Endodermal cell (in vitro differentiated cells): ENCODE measurements around the gene TNFSF15. TPM values are rescaled to one million over a fixed set of nuclear protein-coding genes. Genes with fewer than 3 reads are reported as not detected.

ENCODE experiments used
- DNase-seq: peaks from one replicate; pipeline ENCODE4 v3.0.0-alpha.2; 2017
- H3K27ac ChIP-seq: 2 replicates; pipeline ENCODE4 v1.5.1; 2013; ENCODE audit warnings: mild to moderate bottlenecking, low read depth, low read length, moderate library complexity
- H3K27me3 ChIP-seq: 2 replicates; pipeline ENCODE4 v1.6.1; 2013; ENCODE audit warnings: mild to moderate bottlenecking, low read length, moderate library complexity; ENCODE audit not compliant: insufficient read depth, control insufficient read depth, poor library complexity, severe bottlenecking
- H3K36me3 ChIP-seq: 2 replicates; pipeline ENCODE4 v1.7.0; 2013; ENCODE audit warnings: mild to moderate bottlenecking, low read length, moderate library complexity; ENCODE audit not compliant: control insufficient read depth, insufficient read depth
- H3K4me1 ChIP-seq: one replicate; pipeline ENCODE4 v1.7.0; 2013; ENCODE audit warnings: low read length; ENCODE audit not compliant: control insufficient read depth, insufficient read depth
- H3K4me3 ChIP-seq: 2 replicates; pipeline ENCODE4 v1.5.1; 2013; ENCODE audit warnings: mild to moderate bottlenecking, low read length, moderate library complexity
- H3K9ac ChIP-seq: 2 replicates; pipeline ENCODE4 v1.6.1; 2013; ENCODE audit warnings: mild to moderate bottlenecking, low read length, moderate library complexity; ENCODE audit not compliant: poor library complexity, severe bottlenecking; ENCODE audit errors: extremely low read depth
- H3K9me3 ChIP-seq: 2 replicates; pipeline ENCODE4 v1.6.1; 2013; ENCODE audit warnings: mild to moderate bottlenecking, low read length, moderate library complexity; ENCODE audit not compliant: control insufficient read depth
- H3K27ac Mint-ChIP-seq: 2 replicates; pipeline ENCODE4 v1.8.0; 2020; ENCODE audit warnings: mixed read lengths
- H3K27me3 Mint-ChIP-seq: 2 replicates; pipeline ENCODE4 v1.8.0; 2021; ENCODE audit warnings: mild to moderate bottlenecking, mixed read lengths; ENCODE audit not compliant: insufficient read depth
- H3K36me3 Mint-ChIP-seq: 2 replicates; pipeline ENCODE4 v1.8.0; 2020; ENCODE audit warnings: low read depth, mixed read lengths
- H3K4me1 Mint-ChIP-seq: 2 replicates; pipeline ENCODE4 v1.8.0; 2020; ENCODE audit warnings: mixed read lengths
- H3K4me3 Mint-ChIP-seq: 2 replicates; pipeline ENCODE4 v1.8.0; 2020; ENCODE audit warnings: mild to moderate bottlenecking, moderate library complexity, mixed read lengths
- H3K9me3 Mint-ChIP-seq: 2 replicates; pipeline ENCODE4 v1.8.0; 2020; ENCODE audit warnings: mild to moderate bottlenecking, mixed read lengths
- WGBS, 2 experiments: methylation state at CpG; one replicate each; pipeline versions ENCODE4 v1.1.5 to v1.1.7; 2013; ENCODE audit warnings: missing lambda C conversion rate in 2 of 2, mixed read lengths in 1 of 2; ENCODE audit not compliant: insufficient coverage in 1 of 2, insufficient read length in 1 of 2; 5-methylcytosine and 5-hydroxymethylcytosine counted together
- total RNA-seq, 2 donors: library from RNA; stranded (reverse); fragmentation: NEBNext Ultra II Directional in 1 of 2; extraction: Animal tissue kit (Norgen Biotek cat#: 25700) in 1 of 2; gene quantifications; 2 replicates in 1 of 2; 3 replicates in 1 of 2; pipeline ENCODE4 v1.2.1, GENCODE V29; 2021
- TF ChIP-seq, protein P1 (sequence below): fragments of 200-600 bp; sonication (generic); conservative IDR thresholded peaks from 2 replicates; pipeline ENCODE4 v1.5.0; 2021; ENCODE audit warnings: antibody characterized with exemption, mild to moderate bottlenecking

TNFSF15 gene
- total RNA-seq, 2 donors from 2014 or later, result not detected

DNA sequence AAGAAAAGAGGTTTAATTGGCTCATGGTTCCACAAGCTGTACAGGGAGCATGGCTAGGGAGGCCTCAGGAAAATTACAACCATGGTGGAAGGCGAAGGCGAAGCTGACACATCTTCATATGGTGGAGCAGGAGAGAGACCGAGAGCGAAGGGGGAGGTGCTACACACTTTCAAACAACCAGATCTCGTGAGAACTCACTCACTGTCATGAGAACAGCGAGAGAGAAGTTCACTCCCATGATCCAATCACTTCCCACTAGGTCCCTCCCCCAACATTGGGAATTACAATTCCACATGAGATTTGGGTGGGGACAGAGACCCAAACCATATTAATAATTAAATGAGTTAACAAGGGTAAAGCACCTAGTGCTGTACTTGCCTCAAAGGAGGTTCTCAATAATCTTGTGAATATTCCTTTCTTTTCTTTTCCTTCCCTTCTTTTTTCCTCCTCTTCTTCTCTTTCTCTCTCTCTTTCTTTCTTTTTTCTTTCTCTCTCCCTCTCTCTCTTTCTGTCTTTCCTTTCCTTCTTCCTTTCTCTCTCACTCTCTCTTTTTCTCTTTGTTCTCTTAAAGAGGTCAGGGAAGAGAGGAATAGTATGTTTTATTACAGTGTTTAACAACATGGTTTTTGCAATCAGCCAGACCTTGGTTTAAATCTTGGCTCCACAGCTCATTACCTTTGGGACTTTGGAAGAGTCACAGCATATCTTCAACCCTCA lies 29.0 kb downstream of the TNFSF15 start:
- Histone ChIP-seq H3K27me3 (no peaks in the 10 kb centered on the region), H3K4me3 (no peak overlapping the region)
- no peaks in the 10 kb centered on the region for H3K9me3 Mint-ChIP-seq

DNA sequence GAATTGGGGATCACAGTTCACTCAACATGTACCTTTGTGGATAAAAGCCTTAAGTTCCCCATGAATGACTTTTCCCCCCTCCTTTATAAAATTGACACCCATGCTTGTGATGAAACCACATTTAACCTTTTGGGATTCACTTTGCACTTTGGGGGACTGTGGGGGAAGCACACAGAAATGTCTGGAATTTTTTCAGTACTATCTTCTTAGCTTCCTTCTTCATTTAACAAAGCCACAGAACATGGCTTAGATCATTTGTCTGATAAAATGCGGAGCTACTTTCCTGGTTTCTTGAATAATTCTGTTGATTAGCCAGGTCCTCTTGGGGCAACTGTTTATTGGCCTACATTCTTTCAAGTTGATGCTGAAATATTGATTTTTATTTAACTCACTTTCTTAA lies 29.9 kb downstream of the TNFSF15 start:
- H3K27ac Mint-ChIP-seq, result no peak overlapping the region
- H3K4me1 Mint-ChIP-seq, result no peaks in the 10 kb centered on the region
- Histone ChIP-seq H3K36me3 (no peaks in the 10 kb centered on the region), H3K4me1 (no peaks in the 10 kb centered on the region), H3K9ac (no peak overlapping the region), H3K27ac (no peak overlapping the region), H3K27me3 (no peaks in the 10 kb centered on the region), H3K9me3 (no peaks in the 10 kb centered on the region), H3K4me3 (no peak overlapping the region)
- H3K9me3 Mint-ChIP-seq, result no peaks in the 10 kb centered on the region
- WGBS, 2 experiments, result 90 to 100% methylated on average over 1 of the region's 1 CpG
- peaks cover 51% of the 10 kb centered on the region for H3K27me3 Mint-ChIP-seq
- TF ChIP-seq, protein P1, sequence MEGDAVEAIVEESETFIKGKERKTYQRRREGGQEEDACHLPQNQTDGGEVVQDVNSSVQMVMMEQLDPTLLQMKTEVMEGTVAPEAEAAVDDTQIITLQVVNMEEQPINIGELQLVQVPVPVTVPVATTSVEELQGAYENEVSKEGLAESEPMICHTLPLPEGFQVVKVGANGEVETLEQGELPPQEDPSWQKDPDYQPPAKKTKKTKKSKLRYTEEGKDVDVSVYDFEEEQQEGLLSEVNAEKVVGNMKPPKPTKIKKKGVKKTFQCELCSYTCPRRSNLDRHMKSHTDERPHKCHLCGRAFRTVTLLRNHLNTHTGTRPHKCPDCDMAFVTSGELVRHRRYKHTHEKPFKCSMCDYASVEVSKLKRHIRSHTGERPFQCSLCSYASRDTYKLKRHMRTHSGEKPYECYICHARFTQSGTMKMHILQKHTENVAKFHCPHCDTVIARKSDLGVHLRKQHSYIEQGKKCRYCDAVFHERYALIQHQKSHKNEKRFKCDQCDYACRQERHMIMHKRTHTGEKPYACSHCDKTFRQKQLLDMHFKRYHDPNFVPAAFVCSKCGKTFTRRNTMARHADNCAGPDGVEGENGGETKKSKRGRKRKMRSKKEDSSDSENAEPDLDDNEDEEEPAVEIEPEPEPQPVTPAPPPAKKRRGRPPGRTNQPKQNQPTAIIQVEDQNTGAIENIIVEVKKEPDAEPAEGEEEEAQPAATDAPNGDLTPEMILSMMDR, result no peak
- DNase-seq, result no peak
- no peaks in the 10 kb centered on the region for H3K36me3 Mint-ChIP-seq
- H3K4me3 Mint-ChIP-seq, result no peak overlapping the region

More for the DNA sequence above, 29.0 kb downstream of the TNFSF15 start:
- Mint-ChIP-seq H3K27me3 (peaks cover 57% of the 10 kb centered on the region), H3K27ac (no peak overlapping the region), H3K4me3 (no peak overlapping the region), H3K4me1 (no peaks in the 10 kb centered on the region), H3K36me3 (no peaks in the 10 kb centered on the region)
- Histone ChIP-seq H3K27ac (no peak overlapping the region), H3K9me3 (no peaks in the 10 kb centered on the region), H3K36me3 (no peaks in the 10 kb centered on the region), H3K9ac (no peak overlapping the region), H3K4me1 (no peaks in the 10 kb centered on the region)
- DNase-seq, result no peak
- TF ChIP-seq, protein P1, result no peak
- WGBS, 2 experiments, result 93% methylated on average over 4 to 6 of the region's 6 CpGs

DNA sequence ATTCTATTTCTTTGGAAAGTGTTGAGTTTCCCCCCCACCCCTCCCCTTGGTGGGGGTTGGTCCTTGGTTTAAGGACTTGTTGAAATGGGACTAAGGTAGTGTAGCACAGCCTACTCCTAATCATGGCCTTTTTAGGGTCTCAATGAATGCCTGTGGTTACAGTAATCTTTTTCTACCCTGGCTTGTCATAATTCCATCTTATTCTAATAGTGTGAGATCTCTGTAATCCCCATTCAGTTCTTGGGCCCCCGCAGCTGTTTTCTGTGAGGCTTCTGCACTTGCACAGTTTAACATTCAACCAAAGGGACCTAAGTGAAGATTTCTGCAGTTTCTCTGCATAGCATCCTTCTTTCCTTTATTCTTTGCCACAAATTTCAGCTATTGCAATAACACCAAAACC lies 30.7 kb downstream of the TNFSF15 start:
- Histone ChIP-seq H3K27ac (no peak overlapping the region), H3K9me3 (no peaks in the 10 kb centered on the region), H3K4me3 (no peak overlapping the region), H3K27me3 (no peaks in the 10 kb centered on the region), H3K4me1 (no peaks in the 10 kb centered on the region), H3K36me3 (no peaks in the 10 kb centered on the region), H3K9ac (no peak overlapping the region)
- TF ChIP-seq, protein P1, result no peak
- H3K4me1 Mint-ChIP-seq, result no peaks in the 10 kb centered on the region
- H3K27me3 Mint-ChIP-seq, result peaks cover 52% of the 10 kb centered on the region
- H3K4me3 Mint-ChIP-seq, result no peak overlapping the region
- H3K9me3 Mint-ChIP-seq, result no peaks in the 10 kb centered on the region
- DNase-seq, result no peak
- no peak overlapping the region for H3K27ac Mint-ChIP-seq
- 90 to 100% methylated on average over 1 of the region's 1 CpG for WGBS, 2 experiments
- H3K36me3 Mint-ChIP-seq, result no peaks in the 10 kb centered on the region
